K562 (cell line): Measurements from ENCODE around the gene CFD. TPM values are rescaled to one million over a fixed set of nuclear protein-coding genes. Genes with fewer than 3 reads are reported as not detected.

ENCODE experiments used
- ATAC-seq: fragments of 200-7000 bp; cut with Tn5 transposase; 3 replicates; pipeline ENCODE4 v1.9.1; 2020; ENCODE audit warnings: moderate library complexity
- BruUV-seq: library from RNA; stranded (reverse); fragments of 400-500 nt; replicated peaks from 2 replicates; lab custom pipeline; 2021; lab: Mats Ljungman, UMichigan
- CTCF ChIA-PET: fragments of 300-600 bp; formaldehyde crosslinking; extraction: SDS; loops from one replicate; lab custom pipeline; 2021; ENCODE audit warnings: low intra/inter-chr PET ratio; lab: Yijun Ruan, JAX
- POLR2A ChIA-PET: fragments of 300-600, 350-650 bp; sonication (Branson Sonifier 250); formaldehyde crosslinking; extraction: SDS; loops from one replicate; lab custom pipeline; 2021; ENCODE audit warnings: antibody characterized with exemption, inconsistent platforms; lab: Yijun Ruan, JAX
- DNase-seq, 4 experiments: peaks; one replicate each; pipeline versions ENCODE4 v3.0.0 to v3.0.0-alpha.2; 2011 to 2018; ENCODE audit warnings: low spot score in 3 of 4, mixed read lengths in 3 of 4; ENCODE audit errors: extremely low read depth in 1 of 4
- FAIRE-seq: peaks from 2 replicates; lab custom pipeline; 2011; peaks lifted over from hg19 to GRCh38; lab: Jason Lieb, UNC
- H2AFZ ChIP-seq: 2 replicates; pipeline ENCODE4 v1.6.0; 2011; ENCODE audit warnings: low read depth, low read length, control low read depth, inconsistent platforms
- H3K27ac ChIP-seq: fragments of 200-600 bp; 3 replicates; pipeline ENCODE4 v1.8.0; 2011; ENCODE audit warnings: low read depth, mild to moderate bottlenecking, control low read depth, inconsistent platforms, low read length, moderate library complexity, mixed read lengths; ENCODE audit errors: extremely low read depth
- H3K27me3 ChIP-seq, 2 experiments: fragments of 300-600 bp in 1 of 2; 2 replicates in 1 of 2; 3 replicates in 1 of 2; pipeline versions ENCODE4 v1.6.0 to v1.8.0; 2011; ENCODE audit warnings: inconsistent platforms in 2 of 2, low read length in 2 of 2, mild to moderate bottlenecking in 1 of 2, mixed read lengths in 1 of 2, moderate library complexity in 1 of 2; ENCODE audit not compliant: control insufficient read depth in 2 of 2, insufficient read depth in 2 of 2
- H3K36me3 ChIP-seq: fragments of 300-600 bp; 3 replicates; pipeline ENCODE4 v1.8.0; 2011; ENCODE audit warnings: mild to moderate bottlenecking, low read length, inconsistent platforms; ENCODE audit not compliant: control insufficient read depth, insufficient read depth
- H3K4me1 ChIP-seq, 2 experiments: fragments of 200-600 bp in 1 of 2; replicated peaks in 1 of 2; 2 replicates in 1 of 2; 3 replicates in 1 of 2; pipeline versions ENCODE4 v1.5.1 to v1.8.0; 2011; ENCODE audit warnings: inconsistent platforms in 2 of 2, low read length in 2 of 2, mild to moderate bottlenecking in 1 of 2, mixed read lengths in 1 of 2, moderate library complexity in 1 of 2; ENCODE audit not compliant: control insufficient read depth in 2 of 2, insufficient read depth in 2 of 2
- H3K4me2 ChIP-seq: 2 replicates; pipeline ENCODE4 v1.6.1; 2011; ENCODE audit warnings: low read length, control low read depth, inconsistent platforms, mixed read lengths; ENCODE audit not compliant: insufficient read depth
- H3K4me3 ChIP-seq: fragments of 200-600 bp; sonication (generic), shearing (Covaris generic); 2 replicates; pipeline ENCODE4 v1.5.1; 2016; ENCODE audit warnings: control low read depth, inconsistent platforms
- H3K79me2 ChIP-seq: fragments of 200-600 bp; 3 replicates; pipeline ENCODE4 v1.8.0; 2011; ENCODE audit warnings: low read length, inconsistent platforms; ENCODE audit not compliant: control insufficient read depth, insufficient read depth
- H3K9ac ChIP-seq, 2 experiments: 2 replicates each; pipeline versions ENCODE4 v1.6.0 to v1.6.1; 2011; ENCODE audit warnings: low read depth in 2 of 2, low read length in 2 of 2, control low read depth in 1 of 2, inconsistent platforms in 1 of 2, mild to moderate bottlenecking in 1 of 2, mixed read lengths in 1 of 2; ENCODE audit not compliant: insufficient read depth in 1 of 2
- H3K9me1 ChIP-seq: one replicate; pipeline ENCODE4 v1.6.0; 2011; ENCODE audit warnings: inconsistent platforms, mild to moderate bottlenecking, low read length, moderate library complexity; ENCODE audit not compliant: control insufficient read depth, insufficient read depth
- H3K9me3 ChIP-seq: replicated peaks from 2 replicates; pipeline ENCODE4 v1.5.1; 2011; ENCODE audit warnings: low read depth, low read length, inconsistent platforms; ENCODE audit not compliant: control insufficient read depth, insufficient read depth
- H4K20me1 ChIP-seq: replicated peaks from 2 replicates; pipeline ENCODE4 v1.6.1; 2011; ENCODE audit warnings: low read length, inconsistent platforms, mixed read lengths; ENCODE audit not compliant: control insufficient read depth, insufficient read depth
- BHLHE40 ChIP-seq: IDR thresholded peaks from 2 replicates; pipeline ENCODE4 v1.6.1; 2011; ENCODE audit warnings: low read length, improper control_type of control experiment
- CCNT2 ChIP-seq: IDR thresholded peaks from 2 replicates; pipeline ENCODE4 v1.6.1; 2011; ENCODE audit warnings: borderline replicate concordance, low read depth, mild to moderate bottlenecking, moderate library complexity, mixed read lengths, low read length; ENCODE audit not compliant: insufficient read length; ENCODE audit errors: extremely low read depth
- ELF2 ChIP-seq: fragments of 250-450 bp; sonication (Bioruptor Pico); IDR thresholded peaks from 2 replicates; pipeline ENCODE4 v1.5.0; 2021; ENCODE audit warnings: mild to moderate bottlenecking
- HDAC3 ChIP-seq: fragments of 450-650 bp; IDR thresholded peaks from 2 replicates; pipeline ENCODE4 v1.6.1; 2018; ENCODE audit warnings: borderline replicate concordance, mild to moderate bottlenecking, moderate library complexity; ENCODE audit not compliant: partially characterized antibody
- IRF1 ChIP-seq: sonication (generic); formaldehyde crosslinking; IDR thresholded peaks from 2 replicates; pipeline ENCODE4 v1.8.0; 2022; ENCODE audit warnings: missing genetic modification reagents, mild to moderate bottlenecking, borderline replicate concordance
- POLR2G ChIP-seq: fragments of 200-400 bp; formaldehyde crosslinking; IDR thresholded peaks from 2 replicates; pipeline ENCODE4 v1.6.1; 2017; ENCODE audit warnings: low read depth, mild to moderate bottlenecking, antibody characterized with exemption, low read length, moderate library complexity
- RBFOX2 ChIP-seq: fragments of 200-400 bp; formaldehyde crosslinking; IDR thresholded peaks from 2 replicates; pipeline ENCODE4 v1.6.1; 2017; ENCODE audit warnings: low read depth, mild to moderate bottlenecking, low read length, moderate library complexity
- ZBTB33 ChIP-seq: sonication (generic); formaldehyde crosslinking; IDR thresholded peaks from 2 replicates; pipeline ENCODE4 v1.8.1; 2023; ENCODE audit warnings: mild to moderate bottlenecking, missing genetic modification reagents
- ZFX ChIP-seq: sonication (generic); formaldehyde crosslinking; IDR thresholded peaks from 2 replicates; pipeline ENCODE4 v1.8.0; 2022; ENCODE audit warnings: mild to moderate bottlenecking, missing genetic modification reagents, moderate library complexity
- ZNF431 ChIP-seq: sonication (generic); formaldehyde crosslinking; IDR thresholded peaks from 2 replicates; pipeline ENCODE4 v1.8.0; 2022; ENCODE audit warnings: mild to moderate bottlenecking, missing genetic modification reagents
- ZNF644 ChIP-seq: fragments of 200-800 bp; sonication (Bioruptor generic); IDR thresholded peaks from 2 replicates; pipeline ENCODE4 v1.6.1; 2016; ENCODE audit warnings: low read depth, missing genetic modification characterization, missing compliant biosample characterization
- WGBS: fragments of 100-300 bp; shearing (Covaris generic); methylation state at CpG from one replicate; pipeline ENCODE4 v1.1.6; 2016; ENCODE audit warnings: low coverage, mixed read lengths; ENCODE audit not compliant: insufficient coverage; ENCODE audit errors: missing lambda C conversion rate; 5-methylcytosine and 5-hydroxymethylcytosine counted together
- in situ Hi-C: fragments of 300-500 bp; cut with MboI; formaldehyde crosslinking; loops from 4 replicates; pipeline ENCODE4 v1.15.0; 2018; ENCODE audit warnings: inconsistent platforms, mixed read lengths
- intact Hi-C: fragments of 100-400 bp; cut with micrococcal nuclease; formaldehyde crosslinking; loops from 2 replicates; pipeline ENCODE4 v1.14.2; 2022
- polyA plus RNA-seq, 8 experiments: library from polyadenylated mRNA; depleted of rRNA in 4 of 8; stranded (reverse) in 5 of 8; unstranded in 3 of 8; fragments of >200 nt; fragmentation: Nextera tagmentation in 2 of 8; fragmentation: Illumina TruSeq in 1 of 8; extraction: Ambion mirVana in 2 of 8; extraction: Trizol in 1 of 8; gene quantifications; 2 replicates each; pipeline versions ENCODE4 v1.2.1 to v1.2.3, GENCODE V29; 2011 to 2014; ENCODE audit warnings: inconsistent platforms in 1 of 8, missing spikeins in 1 of 8
- total RNA-seq, 7 experiments: library from RNA; depleted of rRNA in 6 of 7; stranded (reverse); fragments of >200 nt in 6 of 7; fragmentation: Illumina TruSeq in 2 of 7; extraction: Trizol in 2 of 7; gene quantifications; 2 replicates each; pipeline versions ENCODE4 v1.2.1 to v1.2.3, GENCODE V29; 2011 to 2021; ENCODE audit warnings: low replicate concordance in 1 of 7

Gene CFD
- total and polyA plus RNA-seq, 9 of the 15 experiments (the other 6 are each of a cell fraction or from before 2014, with no cell fraction given), result 0.52 to 59.4 (median 7.6) TPM

- H3K9me3 ChIP-seq, result no peaks in the 10 kb centered on the region
- ATAC-seq (no peak), FAIRE-seq (no peak), DNase-seq (no peak)
- H3K4me3 ChIP-seq, result no peak overlapping the region
- BruUV-seq, result no TSS peak
- no peaks in the 10 kb centered on the region for H3K9me1 ChIP-seq
- no peak overlapping the region for H3K4me2 ChIP-seq
- peaks cover 5 to 67% of the 10 kb centered on the region in 2 experiments; a peak in 4 of 5 replicates for H3K4me1 ChIP-seq
- in situ Hi-C loops (no loop called here), intact Hi-C loops (no loop called here)
- H2AFZ ChIP-seq, result no peak overlapping the region
- H3K27ac ChIP-seq, result no peak overlapping the region
- H3K79me2 ChIP-seq, result peaks cover 21% of the 10 kb centered on the region
- TF ChIP-seq RBFOX2 (0 out of 2 replicates have a peak, but pooled peaks have one; percentile 35), ZBTB33 (peak; percentile 79), HDAC3 (no peak), ELF2 (no peak), BHLHE40 (no peak), POLR2G (peak; percentile 41; the same call in 1 of the 2 replicates), CCNT2 (peak; percentile 13), ZNF644 (no peak), ZFX (CRISPR knock-in tag) (no peak), ZNF431 (no peak), IRF1 (CRISPR knock-in tag) (no peak)
- H3K36me3 ChIP-seq, result peaks cover 92% of the 10 kb centered on the region
- ChIA-PET CTCF (no interaction called here), POLR2A (no interaction called here)
- peak overlapping the region in 1 of 2 experiments; percentile 26; a peak in 1 of 4 replicates for H3K9ac ChIP-seq
- H3K27me3 ChIP-seq, result no peaks in the 10 kb centered on the region
- WGBS, result 98% methylated on average over 16 of the region's 64 CpGs
- no peaks in the 10 kb centered on the region; the same call in none of the 2 replicates for H4K20me1 ChIP-seq
Observed at GRCh38 chr19:885536-886224, 26.2 kb downstream of the CFD start.
